Type B pancreatic cell (in vitro differentiated cells): ENCODE measurements around the gene BAHD1. TPM values are rescaled to one million over a fixed set of nuclear protein-coding genes. Genes with fewer than 3 reads are reported as not detected.

ENCODE experiments used
- DNase-seq: peaks from one replicate; pipeline ENCODE4 v3.0.0; 2021; ENCODE audit warnings: mixed read lengths; ENCODE audit not compliant: unreplicated experiment; ENCODE audit errors: extremely low spot score
- H3K27ac Mint-ChIP-seq: 2 replicates; pipeline ENCODE4 v1.8.0; 2021; ENCODE audit warnings: mild to moderate bottlenecking, mixed read lengths
- H3K27me3 Mint-ChIP-seq: 2 replicates; pipeline ENCODE4 v1.8.0; 2021; ENCODE audit warnings: mixed read lengths
- H3K36me3 Mint-ChIP-seq: 2 replicates; pipeline ENCODE4 v1.8.0; 2021; ENCODE audit warnings: mixed read lengths
- H3K4me1 Mint-ChIP-seq: one replicate; pipeline ENCODE4 v1.8.0; 2021; ENCODE audit warnings: mixed read lengths; ENCODE audit not compliant: unreplicated experiment
- H3K4me3 Mint-ChIP-seq: 2 replicates; pipeline ENCODE4 v1.8.0; 2021; ENCODE audit warnings: mild to moderate bottlenecking, mixed read lengths
- H3K9me3 Mint-ChIP-seq: 2 replicates; pipeline ENCODE4 v1.8.0; 2021; ENCODE audit warnings: mixed read lengths
- CTCF ChIP-seq: fragments of 200-600 bp; sonication (generic); conservative IDR thresholded peaks from 2 replicates; pipeline ENCODE4 v1.5.0; 2021; ENCODE audit warnings: antibody characterized with exemption, mild to moderate bottlenecking
- total RNA-seq: library from RNA; stranded (reverse); gene quantifications from 2 replicates; pipeline ENCODE4 v1.2.1, GENCODE V29; 2021; ENCODE audit warnings: low replicate concordance

The BAHD1 gene
- total RNA-seq, 1 donor from 2014 or later: 21.6 TPM

GRCh38 chr15:40495516-40495915, 54.8 kb downstream of the BAHD1 start:
- Mint-ChIP-seq H3K4me1 (no peaks in the 10 kb centered on the region), H3K4me3 (no peak overlapping the region), H3K36me3 (no peaks in the 10 kb centered on the region), H3K27me3 (peaks cover 20% of the 10 kb centered on the region), H3K27ac (no peak overlapping the region), H3K9me3 (no peaks in the 10 kb centered on the region)
- no peak for DNase-seq
- TF ChIP-seq CTCF: no peak

- Mint-ChIP-seq H3K27me3 (peaks cover 27% of the 10 kb centered on the region), H3K4me1 (no peaks in the 10 kb centered on the region), H3K4me3 (no peak overlapping the region), H3K36me3 (no peaks in the 10 kb centered on the region), H3K9me3 (no peaks in the 10 kb centered on the region), H3K27ac (no peak overlapping the region)
- no peak for DNase-seq
- no peak for TF ChIP-seq CTCF
Observed at GRCh38 chr15:40498418-40498817, 57.7 kb downstream of the BAHD1 start.

- Mint-ChIP-seq H3K9me3 (no peaks in the 10 kb centered on the region), H3K27me3 (peaks cover 25% of the 10 kb centered on the region), H3K4me3 (no peak overlapping the region), H3K27ac (no peak overlapping the region), H3K4me1 (no peaks in the 10 kb centered on the region), H3K36me3 (no peaks in the 10 kb centered on the region)
- no peak for DNase-seq
- TF ChIP-seq CTCF: no peak
Observed at GRCh38 chr15:40498891-40499290, 58.1 kb downstream of the BAHD1 start.

GRCh38 chr15:40499931-40500330, 59.2 kb downstream of the BAHD1 start:
- H3K27me3 Mint-ChIP-seq: peaks cover 23% of the 10 kb centered on the region
- H3K4me3 Mint-ChIP-seq: no peak overlapping the region
- H3K9me3 Mint-ChIP-seq: no peaks in the 10 kb centered on the region
- TF ChIP-seq CTCF: no peak
- no peak overlapping the region for H3K27ac Mint-ChIP-seq
- no peaks in the 10 kb centered on the region for H3K36me3 Mint-ChIP-seq
- DNase-seq: no peak
- H3K4me1 Mint-ChIP-seq: no peaks in the 10 kb centered on the region

GRCh38 chr15:40500568-40501330, 60.0 kb downstream of the BAHD1 start:
- Mint-ChIP-seq H3K27ac (no peak overlapping the region), H3K9me3 (no peaks in the 10 kb centered on the region), H3K4me1 (no peaks in the 10 kb centered on the region), H3K36me3 (no peaks in the 10 kb centered on the region), H3K27me3 (peaks cover 19% of the 10 kb centered on the region), H3K4me3 (no peak overlapping the region)
- no peak for DNase-seq
- no peak for TF ChIP-seq CTCF
